Breast epithelium (tissue), 3 donors: ENCODE data around the gene PLAAT5.

Source experiments
- CTCF ChIP-seq, 3 donors: fragments of 450-650 bp; IDR thresholded peaks; one replicate each; pipeline ENCODE4 v1.5.1; 2016 to 2017; ENCODE audit warnings: antibody characterized with exemption in 3 of 3, mild to moderate bottlenecking in 3 of 3, moderate library complexity in 3 of 3
- POLR2A ChIP-seq: fragments of 450-650 bp; IDR thresholded peaks from one replicate; pipeline ENCODE4 v1.6.1; 2016; ENCODE audit warnings: antibody characterized with exemption, mild to moderate bottlenecking, moderate library complexity
- POLR2AphosphoS5 ChIP-seq, 3 donors: sonication (generic); formaldehyde crosslinking; IDR thresholded peaks; one replicate each; pipeline ENCODE4 v1.6.1; 2017; ENCODE audit warnings: antibody characterized with exemption in 3 of 3

GRCh38 chr11:63476618-63477017 is 14.3 kb downstream of the PLAAT5 start:
- TF ChIP-seq CTCF (IDR thresholded peaks at IDR 0.05) (no peak), POLR2AphosphoS5 (IDR thresholded peaks at IDR 0.05) (no peak), POLR2A (no peak)
